HepG2 (cell line): Measurements from ENCODE around the gene GMFB. TPM values are rescaled to one million over a fixed set of nuclear protein-coding genes. Genes with fewer than 3 reads are reported as not detected.

Experiments used
- ARHGAP35 ChIP-seq: sonication (generic); formaldehyde crosslinking; IDR thresholded peaks from 2 replicates; pipeline ENCODE4 v1.9.0; 2022; ENCODE audit warnings: mild to moderate bottlenecking, inconsistent platforms, moderate library complexity, missing genetic modification reagents, borderline replicate concordance
- ATM ChIP-seq: fragments of 450-650 bp; IDR thresholded peaks from 2 replicates; pipeline ENCODE4 v1.7.1; 2017; ENCODE audit warnings: mild to moderate bottlenecking, borderline replicate concordance
- CBFB ChIP-seq: sonication (generic); formaldehyde crosslinking; IDR thresholded peaks from 2 replicates; pipeline ENCODE4 v1.4.0; 2020; ENCODE audit warnings: missing genetic modification reagents
- CCDC6 ChIP-seq: sonication (generic); formaldehyde crosslinking; IDR thresholded peaks from 2 replicates; pipeline ENCODE4 v1.8.1; 2022; ENCODE audit warnings: mild to moderate bottlenecking, missing genetic modification reagents, moderate library complexity
- DDIT3 ChIP-seq: sonication (generic); formaldehyde crosslinking; IDR thresholded peaks from 2 replicates; pipeline ENCODE4 v1.4.0; 2020; ENCODE audit warnings: mild to moderate bottlenecking, missing genetic modification reagents
- FOXA3 ChIP-seq: IDR thresholded peaks from 2 replicates; pipeline ENCODE4 v1.6.1; 2016; ENCODE audit warnings: missing genetic modification reagents, missing compliant biosample characterization
- GPN1 ChIP-seq: sonication (generic); formaldehyde crosslinking; IDR thresholded peaks from 2 replicates; pipeline ENCODE4 v1.5.1; 2020; ENCODE audit warnings: missing genetic modification reagents, borderline replicate concordance
- HCFC1 ChIP-seq: fragments of 150-350 bp; IDR thresholded peaks from 2 replicates; pipeline ENCODE4 v1.6.1; 2014; ENCODE audit warnings: low read depth, low read length
- KAT2B ChIP-seq: fragments of 150-350 bp; IDR thresholded peaks from 2 replicates; pipeline ENCODE4 v1.6.1; 2014; ENCODE audit warnings: low read depth, low read length, borderline replicate concordance
- MNT ChIP-seq: fragments of 450-650 bp; IDR thresholded peaks from 2 replicates; pipeline ENCODE4 v1.6.1; 2016
- MTERF4 ChIP-seq: sonication (generic); formaldehyde crosslinking; IDR thresholded peaks from 2 replicates; pipeline ENCODE4 v1.8.0; 2023; ENCODE audit warnings: mild to moderate bottlenecking, missing genetic modification reagents
- NONO ChIP-seq, 2 experiments: fragments of 450-650 bp in 1 of 2; sonication (generic) in 1 of 2; formaldehyde crosslinking in 1 of 2; IDR thresholded peaks in 1 of 2; conservative IDR thresholded peaks in 1 of 2; 2 replicates each; pipeline versions ENCODE4 v1.6.1 to v1.8.0; 2017 to 2022; ENCODE audit warnings: mild to moderate bottlenecking in 1 of 2, missing genetic modification reagents in 1 of 2, moderate library complexity in 1 of 2
- SIN3B ChIP-seq: fragments of 150-350 bp; IDR thresholded peaks from 2 replicates; pipeline ENCODE4 v1.6.1; 2014; ENCODE audit warnings: low read length
- STAT5B ChIP-seq: sonication (generic); formaldehyde crosslinking; IDR thresholded peaks from 2 replicates; pipeline ENCODE4 v1.4.0; 2020; ENCODE audit warnings: missing genetic modification reagents
- ZC3H4 ChIP-seq: sonication (generic); formaldehyde crosslinking; IDR thresholded peaks from 2 replicates; pipeline ENCODE4 v1.4.0; 2020; ENCODE audit warnings: missing genetic modification reagents, borderline replicate concordance
- ZMAT3 ChIP-seq: sonication (generic); formaldehyde crosslinking; conservative IDR thresholded peaks from 2 replicates; pipeline ENCODE4 v1.7.0; 2021; ENCODE audit warnings: missing genetic modification reagents
- ZNF234 ChIP-seq: sonication (generic); formaldehyde crosslinking; conservative IDR thresholded peaks from 2 replicates; pipeline ENCODE4 v1.5.1; 2020; ENCODE audit warnings: mild to moderate bottlenecking, missing genetic modification reagents
- ZNF333 ChIP-seq: sonication (generic); formaldehyde crosslinking; IDR thresholded peaks from 2 replicates; pipeline ENCODE4 v1.4.0; 2020; ENCODE audit warnings: mild to moderate bottlenecking, missing genetic modification reagents, borderline replicate concordance
- ZNF530 ChIP-seq: sonication (generic); formaldehyde crosslinking; IDR thresholded peaks from 2 replicates; pipeline ENCODE4 v1.5.0; 2020; ENCODE audit warnings: low read depth, mild to moderate bottlenecking, missing genetic modification reagents
- ZNF614 ChIP-seq: IDR thresholded peaks from 2 replicates; pipeline ENCODE4 v1.6.1; 2018; ENCODE audit warnings: missing biosample characterization, missing genetic modification reagents, inconsistent platforms, borderline replicate concordance
- ZNF616 ChIP-seq: sonication (generic); formaldehyde crosslinking; IDR thresholded peaks from 2 replicates; pipeline ENCODE4 v1.5.0; 2020; ENCODE audit warnings: low read depth, mild to moderate bottlenecking, missing genetic modification reagents
- ZNF670 ChIP-seq: sonication (generic); formaldehyde crosslinking; IDR thresholded peaks from 2 replicates; pipeline ENCODE4 v1.8.0; 2022; ENCODE audit warnings: mild to moderate bottlenecking, missing genetic modification reagents, borderline replicate concordance
- ZNF674 ChIP-seq: sonication (generic); formaldehyde crosslinking; IDR thresholded peaks from 2 replicates; pipeline ENCODE4 v1.5.0; 2020; ENCODE audit warnings: low read depth, mild to moderate bottlenecking, missing genetic modification reagents
- ZNF800 ChIP-seq: sonication (generic); formaldehyde crosslinking; IDR thresholded peaks from 2 replicates; pipeline ENCODE4 v1.4.0; 2020; ENCODE audit warnings: missing genetic modification reagents
- polyA plus RNA-seq, 8 experiments: library from polyadenylated mRNA; depleted of rRNA in 3 of 8; stranded (reverse) in 7 of 8; unstranded in 1 of 8; fragments of >200 nt; fragmentation: Illumina TruSeq in 4 of 8; extraction: Trizol in 4 of 8; gene quantifications; 2 replicates each; pipeline versions ENCODE4 v1.2.1 to v1.2.3, GENCODE V29; 2011 to 2016; ENCODE audit warnings: low read depth in 4 of 8, missing spikeins in 1 of 8, mixed read lengths in 1 of 8; ENCODE audit not compliant: insufficient read depth in 1 of 8
- total RNA-seq, 5 experiments: library from RNA; depleted of rRNA; stranded (reverse); fragments of >200 nt; fragmentation: Illumina TruSeq; extraction: Trizol; gene quantifications; 2 replicates each; pipeline ENCODE4 v1.2.3, GENCODE V29; 2016; ENCODE audit warnings: low read depth in 1 of 5

The GMFB gene
- total and polyA plus RNA-seq, 2 of the 13 experiments (the other 11 are each of a cell fraction or from before 2014, with no cell fraction given): 17.3 to 68.2 TPM

DNA sequence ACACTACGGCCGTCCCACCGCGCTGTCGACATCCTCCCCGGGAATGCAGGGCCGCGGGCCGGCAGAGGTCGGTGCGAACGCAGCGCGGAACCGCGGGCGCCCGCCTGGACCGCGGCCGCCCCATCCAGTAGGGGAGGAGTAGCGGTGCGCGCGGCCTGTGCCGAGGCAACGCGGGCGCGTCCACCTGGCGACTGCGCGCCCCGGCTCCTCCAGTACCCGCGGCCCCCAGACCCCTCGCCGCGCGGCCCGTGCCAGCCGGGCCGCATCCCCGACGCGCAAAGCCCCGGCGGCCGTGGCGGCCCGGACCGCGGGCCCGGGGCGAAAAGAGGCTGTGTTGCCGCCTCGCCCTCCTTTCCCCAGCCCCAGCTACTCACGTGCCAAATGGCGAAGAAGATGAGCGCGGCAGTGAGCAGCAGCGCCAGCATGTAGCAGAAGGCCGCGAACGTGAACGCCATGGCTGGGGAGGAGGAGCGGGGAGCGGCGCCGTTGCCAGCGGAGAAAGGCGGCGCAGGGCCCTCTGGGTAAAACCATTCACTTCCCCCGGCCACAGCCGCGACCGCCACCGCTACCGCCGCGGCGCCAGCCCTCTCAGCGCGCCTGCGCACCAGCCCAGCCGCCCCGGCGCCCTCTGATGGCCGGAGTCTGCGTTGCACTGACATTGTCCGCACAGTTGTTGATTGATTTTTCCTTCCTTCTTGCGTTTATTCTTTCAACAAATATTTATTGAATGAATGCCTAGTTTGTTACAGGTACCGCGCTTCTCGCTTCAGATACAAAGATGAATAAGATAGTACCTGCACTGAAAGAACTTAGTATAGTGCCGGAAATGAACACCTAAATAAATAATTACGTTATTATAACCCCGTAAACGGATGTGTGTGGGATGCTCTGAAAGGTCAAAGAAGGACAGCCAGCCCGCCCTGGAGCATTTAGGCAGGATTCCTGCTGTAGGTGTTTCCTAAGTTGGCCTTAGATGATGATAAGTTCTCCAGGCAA, 47.6 kb downstream of the GMFB start, which contains the start of gene CNIH1 (continued):
- TF ChIP-seq MNT (no peak), ZNF674 (CRISPR knock-in tag) (no peak), ZNF234 (CRISPR knock-in tag) (peak; percentile 88; the same call in 1 of the 2 replicates), ARHGAP35 (CRISPR knock-in tag) (no peak), ZNF614 (CRISPR knock-in tag) (peak; percentile 77), ZMAT3 (no peak), FOXA3 (CRISPR knock-in tag) (peak; percentile 59), ZC3H4 (CRISPR knock-in tag) (0 out of 2 replicates have a peak, but pooled peaks have one; percentile 52), GPN1 (CRISPR knock-in tag) (no peak), KAT2B (peak; percentile 67; the same call in 1 of the 2 replicates), MTERF4 (no peak), ZNF530 (CRISPR knock-in tag) (no peak), ZNF800 (CRISPR knock-in tag) (peak; percentile 10; the same call in 1 of the 2 replicates), CBFB (peak; percentile 80; the same call in 1 of the 2 replicates), NONO (IDR thresholded peaks at IDR 0.05) (no peak), NONO (CRISPR knock-in tag; conservative IDR thresholded peaks at IDR 0.05) (0 out of 2 replicates have a peak, but pooled peaks have one; percentile 31), SIN3B (no peak), DDIT3 (CRISPR knock-in tag) (no peak), ZNF616 (CRISPR knock-in tag) (0 out of 2 replicates have a peak, but pooled peaks have one; percentile 35), ATM (no peak), STAT5B (CRISPR knock-in tag) (peak; percentile 68; the same call in 1 of the 2 replicates), ZNF333 (peak; percentile 85; the same call in 1 of the 2 replicates), HCFC1 (no peak), CCDC6 (peak; percentile 92), ZNF670 (CRISPR knock-in tag) (peak; percentile 77; the same call in 1 of the 2 replicates)
